Hepatocyte (in vitro differentiated cells): ENCODE results near the gene ERC2. TPM values are rescaled to one million over a fixed set of nuclear protein-coding genes. Genes with fewer than 3 reads are reported as not detected.

Experiments used
- DNase-seq: peaks from one replicate; pipeline ENCODE4 v3.0.0-alpha.2; 2016; ENCODE audit warnings: low spot score
- H2AFZ ChIP-seq: fragments of 200-600 bp; sonication (generic); 2 replicates; pipeline ENCODE4 v1.6.0; 2016; ENCODE audit warnings: antibody characterized with exemption, mild to moderate bottlenecking
- H3K27ac ChIP-seq: fragments of 200-600 bp; sonication (generic); 2 replicates; pipeline ENCODE4 v1.5.1; 2016; ENCODE audit warnings: mild to moderate bottlenecking
- H3K27me3 ChIP-seq: fragments of 200-600 bp; sonication (generic); 2 replicates; pipeline ENCODE4 v1.6.1; 2016
- H3K36me3 ChIP-seq: fragments of 200-600 bp; sonication (generic); replicated peaks from 2 replicates; pipeline ENCODE4 v1.5.1; 2016; ENCODE audit warnings: low read depth; ENCODE audit not compliant: insufficient read depth
- H3K4me1 ChIP-seq: fragments of 200-600 bp; sonication (generic); 2 replicates; pipeline ENCODE4 v1.5.1; 2016; ENCODE audit warnings: mild to moderate bottlenecking, moderate library complexity; ENCODE audit not compliant: insufficient read depth
- H3K4me2 ChIP-seq: fragments of 200-600 bp; sonication (generic); 2 replicates; pipeline ENCODE4 v1.6.0; 2016
- H3K4me3 ChIP-seq: fragments of 200-600 bp; sonication (generic); 2 replicates; pipeline ENCODE4 v1.5.1; 2016; ENCODE audit warnings: mild to moderate bottlenecking
- H3K79me2 ChIP-seq: fragments of 200-600 bp; sonication (generic); 2 replicates; pipeline ENCODE4 v1.6.0; 2017; ENCODE audit warnings: mild to moderate bottlenecking
- H3K9me2 ChIP-seq: fragments of 200-600 bp; sonication (generic); replicated peaks from 2 replicates; pipeline ENCODE4 v1.6.0; 2017; ENCODE audit warnings: mild to moderate bottlenecking; ENCODE audit not compliant: insufficient read depth
- H3K9me3 ChIP-seq: fragments of 200-600 bp; sonication (generic); 2 replicates; pipeline ENCODE4 v1.5.1; 2016; ENCODE audit warnings: low read depth, mild to moderate bottlenecking
- H4K20me1 ChIP-seq: fragments of 200-600 bp; sonication (generic); 2 replicates; pipeline ENCODE4 v1.6.0; 2016; ENCODE audit warnings: mild to moderate bottlenecking; ENCODE audit not compliant: insufficient read depth, poor library complexity, severe bottlenecking
- EZH2 ChIP-seq: fragments of 200-600 bp; sonication (generic); IDR thresholded peaks from 2 replicates; pipeline ENCODE4 v1.6.1; 2016; ENCODE audit warnings: antibody characterized with exemption, mild to moderate bottlenecking, borderline replicate concordance
- EZH2phosphoT487 ChIP-seq: fragments of 200-600 bp; sonication (generic); IDR thresholded peaks from one replicate; pipeline ENCODE4 v1.6.1; 2018; ENCODE audit warnings: antibody characterized with exemption, mild to moderate bottlenecking, low read depth, moderate library complexity; ENCODE audit not compliant: unreplicated experiment, severe bottlenecking
- WGBS: methylation state at CpG from one replicate; pipeline ENCODE4 v1.1.6; 2016; ENCODE audit warnings: low lambda C conversion rate; ENCODE audit errors: missing lambda C conversion rate; 5-methylcytosine and 5-hydroxymethylcytosine counted together
- polyA plus RNA-seq: library from polyadenylated mRNA; unstranded; fragments of >200 nt; fragmentation: Nextera tagmentation; extraction: Ambion mirVana; gene quantifications from 2 replicates; pipeline ENCODE4 v1.2.1, GENCODE V29; 2016
- total RNA-seq: library from RNA; depleted of rRNA; stranded (reverse); fragments of >200 nt; gene quantifications from 2 replicates; pipeline ENCODE4 v1.2.3, GENCODE V29; 2014
- TF ChIP-seq, protein P1 (sequence below): fragments of 200-600 bp; sonication (generic); IDR thresholded peaks from 2 replicates; pipeline ENCODE4 v1.5.1; 2016; ENCODE audit warnings: antibody characterized with exemption, mild to moderate bottlenecking; ENCODE audit not compliant: poor library complexity

ERC2 gene
- total and polyA plus RNA-seq, 2 experiments from 2014 or later, result 1.2 to 5.3 TPM

DNA sequence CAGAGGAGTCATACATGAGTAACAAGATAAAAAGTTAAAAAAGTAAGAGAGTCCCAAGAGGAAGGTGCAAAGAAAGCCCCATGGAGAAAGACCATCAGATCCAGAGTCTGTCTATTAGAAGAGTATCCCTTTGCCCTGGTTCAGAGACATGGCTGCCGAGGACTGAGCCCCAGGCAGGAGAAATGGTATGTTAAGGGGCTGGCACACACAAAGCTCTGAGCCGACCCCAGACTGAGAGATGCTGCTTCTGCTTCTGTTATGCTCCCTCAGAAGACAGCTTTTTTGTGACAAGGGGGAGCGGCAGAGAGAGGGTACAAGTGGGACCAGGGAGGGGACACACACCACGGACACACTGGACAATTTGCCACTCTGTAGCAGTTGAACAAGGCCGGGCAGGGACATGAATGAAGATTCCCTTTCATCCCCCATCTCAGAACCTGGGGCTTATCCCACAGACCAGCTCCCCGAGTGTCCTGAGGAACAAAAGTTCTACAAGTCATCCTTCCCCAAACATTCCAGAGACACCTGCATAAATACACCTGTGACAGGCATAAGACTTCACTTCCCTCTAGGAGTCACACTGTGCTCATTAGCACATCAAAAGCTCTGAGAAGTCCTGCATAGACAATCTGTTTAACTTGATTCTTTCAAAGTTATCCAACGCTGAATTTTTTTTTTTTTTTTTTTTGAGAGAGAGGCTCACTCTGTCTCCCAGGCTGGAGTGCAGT is 819.5 kb downstream of the ERC2 start:
- no peak overlapping the region for H2AFZ ChIP-seq
- TF ChIP-seq EZH2, result no peak
- TF ChIP-seq, protein P1, sequence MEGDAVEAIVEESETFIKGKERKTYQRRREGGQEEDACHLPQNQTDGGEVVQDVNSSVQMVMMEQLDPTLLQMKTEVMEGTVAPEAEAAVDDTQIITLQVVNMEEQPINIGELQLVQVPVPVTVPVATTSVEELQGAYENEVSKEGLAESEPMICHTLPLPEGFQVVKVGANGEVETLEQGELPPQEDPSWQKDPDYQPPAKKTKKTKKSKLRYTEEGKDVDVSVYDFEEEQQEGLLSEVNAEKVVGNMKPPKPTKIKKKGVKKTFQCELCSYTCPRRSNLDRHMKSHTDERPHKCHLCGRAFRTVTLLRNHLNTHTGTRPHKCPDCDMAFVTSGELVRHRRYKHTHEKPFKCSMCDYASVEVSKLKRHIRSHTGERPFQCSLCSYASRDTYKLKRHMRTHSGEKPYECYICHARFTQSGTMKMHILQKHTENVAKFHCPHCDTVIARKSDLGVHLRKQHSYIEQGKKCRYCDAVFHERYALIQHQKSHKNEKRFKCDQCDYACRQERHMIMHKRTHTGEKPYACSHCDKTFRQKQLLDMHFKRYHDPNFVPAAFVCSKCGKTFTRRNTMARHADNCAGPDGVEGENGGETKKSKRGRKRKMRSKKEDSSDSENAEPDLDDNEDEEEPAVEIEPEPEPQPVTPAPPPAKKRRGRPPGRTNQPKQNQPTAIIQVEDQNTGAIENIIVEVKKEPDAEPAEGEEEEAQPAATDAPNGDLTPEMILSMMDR, result no peak
- TF ChIP-seq EZH2phosphoT487, result no peak

DNA sequence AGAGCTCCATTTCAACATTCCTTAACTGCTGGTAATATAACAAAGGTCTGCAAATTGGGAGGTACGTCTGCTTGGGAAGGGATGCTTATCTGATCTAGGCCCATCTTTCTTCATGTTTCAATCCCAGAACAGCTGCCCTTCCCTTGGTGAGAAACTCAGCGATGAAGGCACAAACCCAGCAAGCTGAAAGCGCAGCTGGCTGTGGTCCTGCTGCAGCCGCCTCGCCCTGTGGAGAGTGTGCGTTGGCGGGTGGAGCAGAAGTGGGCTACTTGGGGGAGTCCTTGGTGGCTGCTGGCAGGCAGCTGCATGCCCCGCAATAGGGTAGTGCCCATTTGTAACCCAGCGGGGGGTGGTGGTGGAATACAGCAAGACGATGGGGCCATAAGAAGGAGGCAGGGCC is 820.6 kb downstream of the ERC2 start:
- 84% methylated on average over 10 of the region's 10 CpGs for WGBS
- no peaks in the 10 kb centered on the region for H3K9me3 ChIP-seq
- no peaks in the 10 kb centered on the region for H3K9me2 ChIP-seq
- no peak for DNase-seq
- no peak overlapping the region for H3K4me2 ChIP-seq
- no peak for TF ChIP-seq EZH2
- H3K27me3 ChIP-seq, result no peaks in the 10 kb centered on the region
- no peaks in the 10 kb centered on the region for H3K36me3 ChIP-seq
- no peaks in the 10 kb centered on the region for H3K4me1 ChIP-seq
- no peaks in the 10 kb centered on the region for H3K79me2 ChIP-seq
- H3K4me3 ChIP-seq, result no peak overlapping the region
- H3K27ac ChIP-seq, result no peak overlapping the region
- H4K20me1 ChIP-seq, result no peaks in the 10 kb centered on the region
- H2AFZ ChIP-seq, result no peak overlapping the region

More for the DNA sequence above, 819.5 kb downstream of the ERC2 start:
- WGBS, result 67% methylated on average over 7 of the region's 7 CpGs
- Histone ChIP-seq H3K79me2 (no peaks in the 10 kb centered on the region), H3K27me3 (no peaks in the 10 kb centered on the region), H3K36me3 (no peaks in the 10 kb centered on the region), H4K20me1 (no peaks in the 10 kb centered on the region), H3K9me2 (no peaks in the 10 kb centered on the region), H3K27ac (no peak overlapping the region), H3K4me2 (no peak overlapping the region), H3K4me1 (no peaks in the 10 kb centered on the region), H3K4me3 (no peak overlapping the region), H3K9me3 (no peaks in the 10 kb centered on the region)
- no peak for DNase-seq

DNA sequence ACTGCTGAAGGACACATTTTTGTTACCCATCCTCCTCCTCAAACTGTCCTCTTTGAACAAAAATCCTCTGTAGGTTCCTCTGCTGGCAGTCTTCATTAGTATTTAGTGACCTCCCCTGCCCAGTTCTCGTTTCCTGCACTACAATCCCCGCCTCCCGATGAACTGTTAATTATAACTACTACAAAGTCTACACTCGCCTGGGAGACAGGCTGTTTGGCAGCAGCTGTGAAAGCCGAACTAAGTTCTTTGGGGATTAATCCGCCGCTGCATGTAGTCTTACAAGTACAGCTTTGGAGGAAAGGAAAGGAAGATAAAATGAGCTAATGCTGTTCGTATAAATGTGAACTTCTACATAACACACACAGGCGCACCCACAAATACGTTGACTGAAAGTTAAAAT is 821.2 kb downstream of the ERC2 start:
- H3K36me3 ChIP-seq, result no peaks in the 10 kb centered on the region
- no peak overlapping the region for H3K27ac ChIP-seq
- no peak overlapping the region for H2AFZ ChIP-seq
- H3K4me2 ChIP-seq, result peak overlapping the region; percentile 33
- no peaks in the 10 kb centered on the region for H3K9me3 ChIP-seq
- no peaks in the 10 kb centered on the region for H3K79me2 ChIP-seq
- no peak overlapping the region for H3K4me3 ChIP-seq
- 64% methylated on average over 10 of the region's 10 CpGs for WGBS
- DNase-seq, result no peak
- H4K20me1 ChIP-seq, result no peaks in the 10 kb centered on the region
- no peaks in the 10 kb centered on the region for H3K9me2 ChIP-seq
- no peaks in the 10 kb centered on the region for H3K27me3 ChIP-seq
- TF ChIP-seq, protein P1, result no peak
- TF ChIP-seq EZH2, result no peak
- no peak for TF ChIP-seq EZH2phosphoT487
- H3K4me1 ChIP-seq, result no peaks in the 10 kb centered on the region

DNA sequence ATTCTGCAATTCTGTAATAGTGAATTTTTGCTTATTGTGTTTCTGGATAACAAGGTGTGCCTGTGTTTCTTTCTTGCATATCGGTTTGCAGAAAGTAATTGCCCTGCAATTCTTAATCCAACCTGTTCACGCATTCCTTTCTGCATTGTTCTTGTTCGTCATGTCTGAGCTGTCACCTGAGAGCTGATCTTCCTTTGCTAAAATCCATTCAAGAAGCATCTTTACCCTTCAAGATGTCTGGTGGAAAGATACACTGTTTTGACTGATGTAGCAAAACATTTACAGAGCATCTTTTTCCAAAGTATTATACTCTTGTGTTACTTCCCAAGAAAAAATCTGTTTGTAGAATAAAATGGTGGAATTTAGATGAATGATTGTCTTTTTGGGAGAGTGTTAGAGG is 822.1 kb downstream of the ERC2 start:
- TF ChIP-seq EZH2phosphoT487, result no peak
- no peak for TF ChIP-seq EZH2
- TF ChIP-seq, protein P1, result no peak
- Histone ChIP-seq H3K9me2 (no peaks in the 10 kb centered on the region), H3K4me3 (no peak overlapping the region), H3K9me3 (no peaks in the 10 kb centered on the region), H3K36me3 (no peaks in the 10 kb centered on the region), H3K79me2 (no peaks in the 10 kb centered on the region), H4K20me1 (no peaks in the 10 kb centered on the region), H3K27me3 (no peaks in the 10 kb centered on the region), H3K4me1 (no peaks in the 10 kb centered on the region), H2AFZ (no peak overlapping the region), H3K4me2 (no peak overlapping the region), H3K27ac (no peak overlapping the region)
- no peak for DNase-seq
- WGBS, result 82% methylated on average over 3 of the region's 3 CpGs
